ENCODE data around the gene CD6.

DNA sequence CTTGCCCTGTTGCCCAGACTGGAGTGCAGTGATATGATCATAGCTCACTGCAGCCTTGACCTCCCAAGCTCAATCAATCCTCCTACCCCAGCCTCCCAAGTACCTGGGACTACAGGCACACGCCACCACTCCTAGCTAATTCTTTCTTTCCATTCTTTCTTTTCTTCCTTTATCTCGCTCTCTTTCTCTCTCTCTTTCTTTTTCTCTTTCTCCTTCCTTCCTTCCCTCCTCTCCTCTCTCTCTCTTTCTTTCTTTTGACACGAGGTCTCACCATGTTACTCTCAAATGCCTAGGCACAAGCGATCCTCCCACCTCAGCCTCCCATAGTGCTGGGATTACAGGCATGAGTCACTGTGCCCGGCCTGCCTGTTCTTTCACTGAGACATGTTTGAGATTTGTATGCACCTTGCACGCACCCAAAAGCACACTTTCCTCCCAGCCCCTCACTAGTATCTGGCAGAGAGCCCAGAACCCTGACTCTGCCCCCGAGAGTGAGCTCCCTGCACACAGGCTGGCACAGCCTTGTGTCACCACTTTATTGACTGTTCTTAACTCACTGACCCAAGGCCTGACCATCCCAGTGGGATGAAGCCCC is 56.8 kb downstream of the CD6 start:
- TF ChIP-seq POLR2A (IDR thresholded peaks at IDR 0.05), result no peak
- TF ChIP-seq, protein P1, sequence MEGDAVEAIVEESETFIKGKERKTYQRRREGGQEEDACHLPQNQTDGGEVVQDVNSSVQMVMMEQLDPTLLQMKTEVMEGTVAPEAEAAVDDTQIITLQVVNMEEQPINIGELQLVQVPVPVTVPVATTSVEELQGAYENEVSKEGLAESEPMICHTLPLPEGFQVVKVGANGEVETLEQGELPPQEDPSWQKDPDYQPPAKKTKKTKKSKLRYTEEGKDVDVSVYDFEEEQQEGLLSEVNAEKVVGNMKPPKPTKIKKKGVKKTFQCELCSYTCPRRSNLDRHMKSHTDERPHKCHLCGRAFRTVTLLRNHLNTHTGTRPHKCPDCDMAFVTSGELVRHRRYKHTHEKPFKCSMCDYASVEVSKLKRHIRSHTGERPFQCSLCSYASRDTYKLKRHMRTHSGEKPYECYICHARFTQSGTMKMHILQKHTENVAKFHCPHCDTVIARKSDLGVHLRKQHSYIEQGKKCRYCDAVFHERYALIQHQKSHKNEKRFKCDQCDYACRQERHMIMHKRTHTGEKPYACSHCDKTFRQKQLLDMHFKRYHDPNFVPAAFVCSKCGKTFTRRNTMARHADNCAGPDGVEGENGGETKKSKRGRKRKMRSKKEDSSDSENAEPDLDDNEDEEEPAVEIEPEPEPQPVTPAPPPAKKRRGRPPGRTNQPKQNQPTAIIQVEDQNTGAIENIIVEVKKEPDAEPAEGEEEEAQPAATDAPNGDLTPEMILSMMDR (IDR thresholded peaks at IDR 0.05), result no peak

All from heart left ventricle (tissue), 13 donors.